Activated B cell treated with CpG ODN at 0.5 μM for 24 hours (primary cell): ENCODE measurements around the gene ATE1. TPM values are rescaled to one million over a fixed set of nuclear protein-coding genes. Genes with fewer than 3 reads are reported as not detected.

Source experiments
- ATAC-seq: fragments of 200-7000 bp; cut with Tn5 transposase; one replicate; pipeline ENCODE4 v1.10.0; 2021; ENCODE audit warnings: low read depth, mild to moderate bottlenecking, moderate library complexity
- CTCF ChIA-PET: fragments of 350-600 bp; sonication (Branson Sonifier 250); formaldehyde crosslinking; loops from one replicate; lab custom pipeline; 2021; ENCODE audit warnings: antibody characterized with exemption; lab: Charles Lee
- POLR2A ChIA-PET: fragments of 350-600 bp; sonication (Branson Sonifier 250); formaldehyde crosslinking; loops from one replicate; lab custom pipeline; 2021; ENCODE audit warnings: antibody characterized with exemption; lab: Charles Lee
- DNase-seq: peaks from one replicate; pipeline ENCODE4 v3.0.0; 2022
- H3K27ac Mint-ChIP-seq: one replicate; pipeline ENCODE4 v1.8.0; 2020; ENCODE audit warnings: mixed read lengths
- H3K27me3 Mint-ChIP-seq: one replicate; pipeline ENCODE4 v1.8.0; 2021; ENCODE audit warnings: mixed read lengths
- H3K36me3 Mint-ChIP-seq: one replicate; pipeline ENCODE4 v1.8.0; 2021; ENCODE audit warnings: low read depth, mixed read lengths
- H3K4me1 Mint-ChIP-seq: one replicate; pipeline ENCODE4 v1.8.0; 2021; ENCODE audit warnings: mixed read lengths
- H3K4me3 Mint-ChIP-seq: one replicate; pipeline ENCODE4 v1.8.0; 2020; ENCODE audit warnings: mild to moderate bottlenecking, mixed read lengths
- H3K9me3 Mint-ChIP-seq: one replicate; pipeline ENCODE4 v1.8.0; 2020; ENCODE audit warnings: mixed read lengths
- CTCF ChIP-seq: fragments of 200-600 bp; IDR thresholded peaks from one replicate; pipeline ENCODE4 v1.8.0; 2022; ENCODE audit warnings: antibody characterized with exemption, mild to moderate bottlenecking
- intact Hi-C: fragments of 100-400 bp; cut with micrococcal nuclease; formaldehyde crosslinking; loops from one replicate; pipeline ENCODE4 v1.15.1; 2024
- total RNA-seq: library from RNA; stranded (reverse); gene quantifications from 2 replicates; pipeline ENCODE4 v1.2.3, GENCODE V29; 2022

The ATE1 gene
- total RNA-seq, 1 donor from 2014 or later, result 31.0 TPM

- Mint-ChIP-seq H3K9me3 (no peaks in the 10 kb centered on the region), H3K27me3 (no peaks in the 10 kb centered on the region), H3K4me3 (no peak overlapping the region), H3K4me1 (no peaks in the 10 kb centered on the region), H3K36me3 (peaks cover 39% of the 10 kb centered on the region), H3K27ac (no peak overlapping the region)
- intact Hi-C loops, result no loop called here
- ChIA-PET POLR2A (no interaction called here), CTCF (no interaction called here)
- DNase-seq (no peak), ATAC-seq (no peak)
- no peak for TF ChIP-seq CTCF
These were observed 54.6 kb downstream of the ATE1 start for GRCh38 chr10:121873236-121873635.

GRCh38 chr10:121870413-121870812, 57.4 kb downstream of the ATE1 start:
- H3K9me3 Mint-ChIP-seq, result no peaks in the 10 kb centered on the region
- no peaks in the 10 kb centered on the region for H3K4me1 Mint-ChIP-seq
- no peak overlapping the region for H3K27ac Mint-ChIP-seq
- H3K36me3 Mint-ChIP-seq, result peaks cover 41% of the 10 kb centered on the region
- H3K4me3 Mint-ChIP-seq, result no peak overlapping the region
- no peaks in the 10 kb centered on the region for H3K27me3 Mint-ChIP-seq
- intact Hi-C loops, result no loop called here
- DNase-seq (no peak), ATAC-seq (no peak)
- TF ChIP-seq CTCF, result no peak
- ChIA-PET CTCF (no interaction called here), POLR2A (no interaction called here)

- H3K27me3 Mint-ChIP-seq, result no peaks in the 10 kb centered on the region
- ATAC-seq (no peak), DNase-seq (no peak)
- intact Hi-C loops, result no loop called here
- no peaks in the 10 kb centered on the region for H3K9me3 Mint-ChIP-seq
- no peak overlapping the region for H3K27ac Mint-ChIP-seq
- peaks cover 6% of the 10 kb centered on the region for H3K4me1 Mint-ChIP-seq
- ChIA-PET CTCF (no interaction called here), POLR2A (no interaction called here)
- TF ChIP-seq CTCF, result no peak
- H3K36me3 Mint-ChIP-seq, result peaks cover 56% of the 10 kb centered on the region
- H3K4me3 Mint-ChIP-seq, result no peak overlapping the region
These were observed 62.3 kb downstream of the ATE1 start for GRCh38 chr10:121865554-121865953.

- ChIA-PET POLR2A (no interaction called here), CTCF (interaction anchor here (1.2 kb wide), 1 partner anchor 24 kb away, joined by 4 read pairs; no protein-coding TSS in a partner anchor)
- intact Hi-C loops, result no loop called here
- Mint-ChIP-seq H3K27me3 (no peaks in the 10 kb centered on the region), H3K27ac (no peak overlapping the region), H3K9me3 (no peaks in the 10 kb centered on the region), H3K4me3 (no peak overlapping the region), H3K4me1 (peaks cover 6% of the 10 kb centered on the region), H3K36me3 (peaks cover 54% of the 10 kb centered on the region)
- DNase-seq (no peak), ATAC-seq (no peak)
- TF ChIP-seq CTCF, result no peak
These were observed 63.2 kb downstream of the ATE1 start for GRCh38 chr10:121864653-121865052.

GRCh38 chr10:121864168-121864567, 63.7 kb downstream of the ATE1 start:
- CTCF ChIA-PET, result interaction anchor here (1.2 kb wide), 1 partner anchor 24 kb away, joined by 4 read pairs; no protein-coding TSS in a partner anchor
- no peak overlapping the region for H3K27ac Mint-ChIP-seq
- intact Hi-C loops, result no loop called here
- ATAC-seq (no peak), DNase-seq (no peak)
- no peaks in the 10 kb centered on the region for H3K27me3 Mint-ChIP-seq
- peaks cover 49% of the 10 kb centered on the region for H3K36me3 Mint-ChIP-seq
- no peak for TF ChIP-seq CTCF
- H3K9me3 Mint-ChIP-seq, result no peaks in the 10 kb centered on the region
- POLR2A ChIA-PET, result no interaction called here
- peaks cover 6% of the 10 kb centered on the region for H3K4me1 Mint-ChIP-seq
- H3K4me3 Mint-ChIP-seq, result no peak overlapping the region
